GM12872 (cell line): Measurements from ENCODE around the gene ALKBH3.

Experiments used
- CTCF ChIP-seq: IDR thresholded peaks from 3 replicates; pipeline ENCODE4 v1.5.1; 2011; ENCODE audit warnings: low read depth, mild to moderate bottlenecking, low read length, moderate library complexity; ENCODE audit not compliant: insufficient read depth

Gene ALKBH3

GRCh38 chr11:43880640-43881159, at the start of gene ALKBH3:
ALKBH3 (plus strand) TSS chr11:43880831; CDS start chr11:43882653, 1,822 bp downstream.
- no peak for TF ChIP-seq CTCF

GRCh38 chr11:43830928-43831440, 49.6 kb upstream of the ALKBH3 start:
- no peak for TF ChIP-seq CTCF

GRCh38 chr11:43832536-43832935, 48.1 kb upstream of the ALKBH3 start:
- no peak for TF ChIP-seq CTCF

- TF ChIP-seq CTCF, result no peak
Measured at GRCh38 chr11:43833657-43834073, 47.0 kb upstream of the ALKBH3 start.

- no peak for TF ChIP-seq CTCF
Measured at GRCh38 chr11:43834286-43834685, 46.3 kb upstream of the ALKBH3 start.

- TF ChIP-seq CTCF, result no peak
Measured at GRCh38 chr11:43835104-43835503, 45.5 kb upstream of the ALKBH3 start.

- no peak for TF ChIP-seq CTCF
Measured at GRCh38 chr11:43837879-43838278, 42.8 kb upstream of the ALKBH3 start.
